Endodermal cell (in vitro differentiated cells): ENCODE results near the gene KRAS. TPM values are rescaled to one million over a fixed set of nuclear protein-coding genes. Genes with fewer than 3 reads are reported as not detected.

Experiments used
- DNase-seq: peaks from one replicate; pipeline ENCODE4 v3.0.0-alpha.2; 2017
- H3K27ac ChIP-seq: 2 replicates; pipeline ENCODE4 v1.5.1; 2013; ENCODE audit warnings: mild to moderate bottlenecking, low read depth, low read length, moderate library complexity
- H3K27me3 ChIP-seq: 2 replicates; pipeline ENCODE4 v1.6.1; 2013; ENCODE audit warnings: mild to moderate bottlenecking, low read length, moderate library complexity; ENCODE audit not compliant: insufficient read depth, control insufficient read depth, poor library complexity, severe bottlenecking
- H3K36me3 ChIP-seq: 2 replicates; pipeline ENCODE4 v1.7.0; 2013; ENCODE audit warnings: mild to moderate bottlenecking, low read length, moderate library complexity; ENCODE audit not compliant: control insufficient read depth, insufficient read depth
- H3K4me1 ChIP-seq: one replicate; pipeline ENCODE4 v1.7.0; 2013; ENCODE audit warnings: low read length; ENCODE audit not compliant: control insufficient read depth, insufficient read depth
- H3K4me3 ChIP-seq: 2 replicates; pipeline ENCODE4 v1.5.1; 2013; ENCODE audit warnings: mild to moderate bottlenecking, low read length, moderate library complexity
- H3K9ac ChIP-seq: 2 replicates; pipeline ENCODE4 v1.6.1; 2013; ENCODE audit warnings: mild to moderate bottlenecking, low read length, moderate library complexity; ENCODE audit not compliant: poor library complexity, severe bottlenecking; ENCODE audit errors: extremely low read depth
- H3K9me3 ChIP-seq: 2 replicates; pipeline ENCODE4 v1.6.1; 2013; ENCODE audit warnings: mild to moderate bottlenecking, low read length, moderate library complexity; ENCODE audit not compliant: control insufficient read depth
- H3K27ac Mint-ChIP-seq: 2 replicates; pipeline ENCODE4 v1.8.0; 2020; ENCODE audit warnings: mixed read lengths
- H3K27me3 Mint-ChIP-seq: 2 replicates; pipeline ENCODE4 v1.8.0; 2021; ENCODE audit warnings: mild to moderate bottlenecking, mixed read lengths; ENCODE audit not compliant: insufficient read depth
- H3K36me3 Mint-ChIP-seq: 2 replicates; pipeline ENCODE4 v1.8.0; 2020; ENCODE audit warnings: low read depth, mixed read lengths
- H3K4me1 Mint-ChIP-seq: 2 replicates; pipeline ENCODE4 v1.8.0; 2020; ENCODE audit warnings: mixed read lengths
- H3K4me3 Mint-ChIP-seq: 2 replicates; pipeline ENCODE4 v1.8.0; 2020; ENCODE audit warnings: mild to moderate bottlenecking, moderate library complexity, mixed read lengths
- H3K9me3 Mint-ChIP-seq: 2 replicates; pipeline ENCODE4 v1.8.0; 2020; ENCODE audit warnings: mild to moderate bottlenecking, mixed read lengths
- CTCF ChIP-seq: fragments of 200-600 bp; sonication (generic); conservative IDR thresholded peaks from 2 replicates; pipeline ENCODE4 v1.5.0; 2021; ENCODE audit warnings: antibody characterized with exemption, mild to moderate bottlenecking
- WGBS, 2 experiments: methylation state at CpG; one replicate each; pipeline versions ENCODE4 v1.1.5 to v1.1.7; 2013; ENCODE audit warnings: missing lambda C conversion rate in 2 of 2, mixed read lengths in 1 of 2; ENCODE audit not compliant: insufficient coverage in 1 of 2, insufficient read length in 1 of 2; 5-methylcytosine and 5-hydroxymethylcytosine counted together
- total RNA-seq, 2 donors: library from RNA; stranded (reverse); fragmentation: NEBNext Ultra II Directional in 1 of 2; extraction: Animal tissue kit (Norgen Biotek cat#: 25700) in 1 of 2; gene quantifications; 2 replicates in 1 of 2; 3 replicates in 1 of 2; pipeline ENCODE4 v1.2.1, GENCODE V29; 2021

Gene KRAS
- total RNA-seq, 2 donors from 2014 or later: 58.0 to 140 TPM

GRCh38 chr12:25264114-25264513, 13.4 kb upstream of the KRAS start:
- no CpG with 5 or more reads among the region's 1 CpG for WGBS, 2 experiments
- peaks cover 15% of the 10 kb centered on the region for H3K4me1 ChIP-seq
- peaks cover 14% of the 10 kb centered on the region for H3K9me3 ChIP-seq
- Mint-ChIP-seq H3K9me3 (peaks cover 2% of the 10 kb centered on the region), H3K27ac (no peak overlapping the region), H3K27me3 (no peaks in the 10 kb centered on the region), H3K36me3 (peaks cover 2% of the 10 kb centered on the region), H3K4me1 (peaks cover 17% of the 10 kb centered on the region), H3K4me3 (no peak overlapping the region)
- no peaks in the 10 kb centered on the region for H3K27me3 ChIP-seq
- no peak overlapping the region for H3K4me3 ChIP-seq
- no peak for DNase-seq
- no peak overlapping the region for H3K9ac ChIP-seq
- no peak overlapping the region for H3K27ac ChIP-seq
- no peak for TF ChIP-seq CTCF
- H3K36me3 ChIP-seq: no peaks in the 10 kb centered on the region

- Mint-ChIP-seq H3K27ac (no peak overlapping the region), H3K36me3 (peaks cover 2% of the 10 kb centered on the region)
Measured at GRCh38 chr12:25263594-25263993, 12.9 kb upstream of the KRAS start.

GRCh38 chr12:25262389-25263074, 11.8 kb upstream of the KRAS start:
- no peak for TF ChIP-seq CTCF
- H3K27ac Mint-ChIP-seq: no peak overlapping the region

More at GRCh38 chr12:25263594-25263993, 12.9 kb upstream of the KRAS start:
- H3K4me1 Mint-ChIP-seq: peaks cover 17% of the 10 kb centered on the region
- H3K4me3 Mint-ChIP-seq: no peak overlapping the region
- H3K9me3 Mint-ChIP-seq: peaks cover 2% of the 10 kb centered on the region
- WGBS, 2 experiments: 80 to 91% methylated on average over 1 to 4 of the region's 4 CpGs
- no peak for TF ChIP-seq CTCF
- no peak overlapping the region for H3K9ac ChIP-seq
- H3K4me3 ChIP-seq: no peak overlapping the region
- no peak for DNase-seq
- no peaks in the 10 kb centered on the region for H3K27me3 ChIP-seq
- no peaks in the 10 kb centered on the region for H3K27me3 Mint-ChIP-seq
- peaks cover 15% of the 10 kb centered on the region for H3K4me1 ChIP-seq
- H3K36me3 ChIP-seq: no peaks in the 10 kb centered on the region
- peaks cover 14% of the 10 kb centered on the region for H3K9me3 ChIP-seq
- H3K27ac ChIP-seq: no peak overlapping the region

More at GRCh38 chr12:25262389-25263074, 11.8 kb upstream of the KRAS start:
- no peak for DNase-seq
- Mint-ChIP-seq H3K4me3 (no peak overlapping the region), H3K27me3 (no peaks in the 10 kb centered on the region), H3K4me1 (peaks cover 20% of the 10 kb centered on the region), H3K9me3 (peaks cover 2% of the 10 kb centered on the region), H3K36me3 (peaks cover 2% of the 10 kb centered on the region)
- Histone ChIP-seq H3K4me1 (peaks cover 15% of the 10 kb centered on the region), H3K27me3 (no peaks in the 10 kb centered on the region), H3K36me3 (no peaks in the 10 kb centered on the region), H3K9me3 (peaks cover 14% of the 10 kb centered on the region), H3K4me3 (no peak overlapping the region), H3K27ac (no peak overlapping the region), H3K9ac (no peak overlapping the region)
- 86 to 100% methylated on average over 1 of the region's 1 CpG for WGBS, 2 experiments
